SK-N-SH (cell line): ENCODE measurements around the gene COG3. TPM values are rescaled to one million over a fixed set of nuclear protein-coding genes. Genes with fewer than 3 reads are reported as not detected.
A peak's percentile ranks its signal among the peaks of the same experiment; 100 is the strongest.

Experiments
- CTCF ChIA-PET: fragments of 300-600, 350-600 bp; formaldehyde crosslinking; extraction: SDS; loops from one replicate; lab custom pipeline; 2021; lab: Yijun Ruan, JAX
- POLR2A ChIA-PET: fragments of 350-600 bp; sonication (Branson Sonifier 250); formaldehyde crosslinking; extraction: SDS; loops from one replicate; lab custom pipeline; 2020; ENCODE audit warnings: antibody characterized with exemption, inconsistent platforms; lab: Yijun Ruan, JAX
- DNase-seq: peaks from one replicate; pipeline ENCODE4 v3.0.0; 2012
- H2AFZ ChIP-seq: fragments of 200-600 bp; sonication (generic); 2 replicates; pipeline ENCODE4 v1.8.1; 2016; ENCODE audit warnings: antibody characterized with exemption, mild to moderate bottlenecking, low read depth
- H3F3A ChIP-seq: fragments of 200-600 bp; sonication (generic); replicated peaks from 2 replicates; pipeline ENCODE3; 2016; ENCODE audit warnings: antibody characterized with exemption, mild to moderate bottlenecking; ENCODE audit not compliant: insufficient read depth
- H3K27ac ChIP-seq, 2 experiments: fragments of 200-500 bp in 1 of 2; fragments of 200-600 bp in 1 of 2; sonication (Bioruptor generic) in 1 of 2; sonication (generic), shearing (Covaris generic) in 1 of 2; 2 replicates each; pipeline versions ENCODE4 v1.5.1 to v1.6.1; 2014 to 2016; ENCODE audit warnings: low read depth in 2 of 2, inconsistent platforms in 1 of 2, low read length in 1 of 2, mild to moderate bottlenecking in 1 of 2, mixed read lengths in 1 of 2
- H3K27me3 ChIP-seq: fragments of 200-600 bp; sonication (generic), shearing (Covaris generic); 2 replicates; pipeline ENCODE4 v1.6.1; 2016; ENCODE audit warnings: mixed run types; ENCODE audit not compliant: insufficient read depth
- H3K36me3 ChIP-seq, 2 experiments: fragments of 200-500 bp in 1 of 2; fragments of 200-600 bp in 1 of 2; sonication (Bioruptor generic) in 1 of 2; sonication (generic) in 1 of 2; replicated peaks in 1 of 2; 2 replicates each; pipeline versions ENCODE3 to v1.5.1; 2014 to 2016; ENCODE audit warnings: low read length in 1 of 2, mild to moderate bottlenecking in 1 of 2; ENCODE audit not compliant: insufficient read depth in 2 of 2, control insufficient read depth in 1 of 2
- H3K4me1 ChIP-seq, 2 experiments: fragments of 200-500 bp in 1 of 2; fragments of 200-600 bp in 1 of 2; sonication (Bioruptor generic) in 1 of 2; sonication (generic), shearing (Covaris generic) in 1 of 2; 2 replicates each; pipeline versions ENCODE4 v1.5.1 to v1.6.1; 2014 to 2016; ENCODE audit warnings: low read depth in 1 of 2, low read length in 1 of 2, mixed run types in 1 of 2; ENCODE audit not compliant: insufficient read depth in 2 of 2, control insufficient read depth in 1 of 2
- H3K4me2 ChIP-seq: fragments of 200-600 bp; sonication (generic), shearing (Covaris generic); 2 replicates; pipeline ENCODE4 v1.6.1; 2017; ENCODE audit warnings: mixed run types
- H3K4me3 ChIP-seq, 2 experiments: fragments of 200-500 bp in 1 of 2; fragments of 200-600 bp in 1 of 2; sonication (Bioruptor generic) in 1 of 2; sonication (generic), shearing (Covaris generic) in 1 of 2; 2 replicates each; pipeline versions ENCODE4 v1.5.1 to v1.8.1; 2014 to 2016; ENCODE audit warnings: low read depth in 2 of 2, inconsistent platforms in 1 of 2, low read length in 1 of 2, mild to moderate bottlenecking in 1 of 2, mixed read lengths in 1 of 2, moderate library complexity in 1 of 2
- H3K79me2 ChIP-seq: fragments of 200-600 bp; sonication (generic); 2 replicates; pipeline ENCODE4 v1.8.1; 2017; ENCODE audit warnings: mild to moderate bottlenecking; ENCODE audit not compliant: insufficient read depth
- H3K9ac ChIP-seq: fragments of 200-600 bp; sonication (generic); 2 replicates; pipeline ENCODE4 v1.6.1; 2017; ENCODE audit warnings: mixed run types
- H3K9me2 ChIP-seq: fragments of 200-600 bp; sonication (generic); 2 replicates; pipeline ENCODE4 v1.6.1; 2017; ENCODE audit warnings: mixed run types
- H3K9me3 ChIP-seq: fragments of 200-600 bp; sonication (generic); 2 replicates; pipeline ENCODE4 v1.6.1; 2017; ENCODE audit warnings: mixed run types, mild to moderate bottlenecking, moderate library complexity
- H4K20me1 ChIP-seq: fragments of 200-600 bp; sonication (generic); 2 replicates; pipeline ENCODE4 v1.6.1; 2017; ENCODE audit warnings: mild to moderate bottlenecking, mixed run types; ENCODE audit not compliant: insufficient read depth
- CHD2 ChIP-seq: fragments of 150-350 bp; IDR thresholded peaks from 2 replicates; pipeline ENCODE4 v1.6.1; 2018; ENCODE audit warnings: low read length; ENCODE audit not compliant: partially characterized antibody
- EP300 ChIP-seq, 2 experiments: IDR thresholded peaks; 2 replicates each; pipeline versions ENCODE4 v1.4.0 to v1.6.1; 2012; ENCODE audit warnings: borderline replicate concordance in 1 of 2, low read depth in 1 of 2, low read length in 1 of 2
- FOXM1 ChIP-seq: IDR thresholded peaks from 2 replicates; pipeline ENCODE4 v1.4.0; 2012; ENCODE audit warnings: low read depth, mild to moderate bottlenecking
- GABPA ChIP-seq: IDR thresholded peaks from 2 replicates; pipeline ENCODE4 v1.4.0; 2012; ENCODE audit warnings: low read depth, mild to moderate bottlenecking
- RAD21 ChIP-seq: IDR thresholded peaks from 2 replicates; pipeline ENCODE4 v1.6.1; 2012; ENCODE audit warnings: mild to moderate bottlenecking, low read length
- TAF1 ChIP-seq: IDR thresholded peaks from 2 replicates; pipeline ENCODE4 v1.6.1; 2012; ENCODE audit warnings: low read depth, mild to moderate bottlenecking, low read length, moderate library complexity, borderline replicate concordance
- WGBS: methylation state at CpG from one replicate; pipeline ENCODE4 v1.1.6; 2017; ENCODE audit warnings: low lambda C conversion rate; 5-methylcytosine and 5-hydroxymethylcytosine counted together
- polyA plus RNA-seq, 3 experiments: library from polyadenylated mRNA; depleted of rRNA; stranded (reverse); fragments of >200 nt; gene quantifications; 2 replicates each; pipeline ENCODE4 v1.2.3, GENCODE V29; 2012
- TF ChIP-seq, protein P1 (sequence below): IDR thresholded peaks from 2 replicates; pipeline ENCODE4 v1.4.0; 2012; ENCODE audit warnings: low read depth
- TF ChIP-seq, protein P2 (sequence below): IDR thresholded peaks from 2 replicates; pipeline ENCODE4 v1.4.0; 2012; ENCODE audit warnings: low read depth, borderline replicate concordance
- TF ChIP-seq, protein P3 (sequence below): IDR thresholded peaks from 2 replicates; pipeline ENCODE4; 2012

The COG3 gene
- polyA plus RNA-seq, 1 of the 3 experiments (the other 2 are of a cell fraction), result 25.6 TPM

DNA sequence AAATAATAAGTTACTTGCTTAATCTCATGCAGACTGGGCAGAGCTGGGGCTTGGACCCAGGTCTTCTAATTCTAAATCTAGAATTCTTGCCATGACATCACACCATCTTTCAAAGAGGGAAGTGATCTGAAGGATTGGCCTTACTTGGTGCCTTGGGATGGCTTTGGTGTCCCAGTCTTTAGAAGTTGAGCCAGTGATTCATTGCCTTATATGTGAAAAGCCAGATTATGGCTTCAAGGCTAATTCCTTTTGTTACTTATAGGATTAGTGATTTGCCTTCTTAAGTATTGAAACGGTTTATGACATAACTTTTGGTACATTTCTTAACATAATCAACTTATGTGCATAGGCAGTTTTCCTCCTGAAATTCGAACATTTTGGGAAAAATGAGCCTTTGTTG lies 14.9 kb downstream of the COG3 start:
- TF ChIP-seq, protein P1, sequence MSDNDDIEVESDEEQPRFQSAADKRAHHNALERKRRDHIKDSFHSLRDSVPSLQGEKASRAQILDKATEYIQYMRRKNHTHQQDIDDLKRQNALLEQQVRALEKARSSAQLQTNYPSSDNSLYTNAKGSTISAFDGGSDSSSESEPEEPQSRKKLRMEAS, result no peak
- TF ChIP-seq RAD21, result no peak
- TF ChIP-seq CHD2, result no peak
- no peak for TF ChIP-seq TAF1
- TF ChIP-seq, protein P2, sequence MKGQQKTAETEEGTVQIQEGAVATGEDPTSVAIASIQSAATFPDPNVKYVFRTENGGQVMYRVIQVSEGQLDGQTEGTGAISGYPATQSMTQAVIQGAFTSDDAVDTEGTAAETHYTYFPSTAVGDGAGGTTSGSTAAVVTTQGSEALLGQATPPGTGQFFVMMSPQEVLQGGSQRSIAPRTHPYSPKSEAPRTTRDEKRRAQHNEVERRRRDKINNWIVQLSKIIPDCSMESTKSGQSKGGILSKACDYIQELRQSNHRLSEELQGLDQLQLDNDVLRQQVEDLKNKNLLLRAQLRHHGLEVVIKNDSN, result no peak
- TF ChIP-seq, all 33 proteins: peak for 0
- peaks cover 0 to 17% of the 10 kb centered on the region in 2 experiments; a peak in 2 of 4 replicates for H3K4me1 ChIP-seq
- peaks cover 74% of the 10 kb centered on the region for H3K79me2 ChIP-seq
- H3K4me2 ChIP-seq, result no peak overlapping the region
- no peak overlapping the region for H2AFZ ChIP-seq
- no peaks in the 10 kb centered on the region for H3K9me3 ChIP-seq
- no peak overlapping the region for H3K4me3 ChIP-seq
- H3K27me3 ChIP-seq, result no peaks in the 10 kb centered on the region
- POLR2A ChIA-PET, result no interaction called here
- no peak for DNase-seq
- no peaks in the 10 kb centered on the region for H3K9me2 ChIP-seq
- H3K27ac ChIP-seq, result no peak overlapping the region
- peaks cover 10% of the 10 kb centered on the region for H4K20me1 ChIP-seq
- H3K9ac ChIP-seq, result no peak overlapping the region
- H3F3A ChIP-seq, result peaks cover 20% of the 10 kb centered on the region
- H3K36me3 ChIP-seq, result peaks cover 51 to 60% of the 10 kb centered on the region in 2 experiments
- CTCF ChIA-PET, result no interaction called here
- 95% methylated on average over 2 of the region's 2 CpGs for WGBS

DNA sequence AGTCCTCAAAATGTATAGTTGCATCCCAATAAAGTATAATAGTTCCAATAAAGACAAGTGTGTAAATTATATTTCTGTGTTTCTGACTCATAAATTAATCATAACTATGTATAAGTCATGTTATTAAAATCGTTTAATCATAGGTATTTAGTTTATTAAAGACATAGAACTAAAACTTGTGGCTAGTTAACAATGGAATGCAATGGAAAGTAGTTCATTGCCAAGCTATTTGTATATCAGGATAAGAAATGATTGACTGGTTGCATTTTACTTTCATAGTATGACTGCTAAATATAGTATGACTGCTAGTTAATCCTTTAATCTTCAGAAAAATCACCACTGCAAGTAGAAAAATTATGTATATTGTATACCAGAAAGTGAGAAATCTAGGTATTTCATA lies 16.9 kb downstream of the COG3 start:
- no peak overlapping the region for H3K4me3 ChIP-seq
- H3F3A ChIP-seq, result peaks cover 20% of the 10 kb centered on the region
- H3K9me2 ChIP-seq, result no peaks in the 10 kb centered on the region
- no peak overlapping the region for H2AFZ ChIP-seq
- H3K79me2 ChIP-seq, result peaks cover 54% of the 10 kb centered on the region
- no peaks in the 10 kb centered on the region for H4K20me1 ChIP-seq
- ChIA-PET POLR2A (no interaction called here), CTCF (interaction anchor here (1.2 kb wide), 1 partner anchor 30 kb away, joined by 3 read pairs; no protein-coding TSS in a partner anchor)
- peak overlapping the region in 1 of 2 experiments; percentile 61; a peak in 2 of 4 replicates for H3K27ac ChIP-seq
- H3K4me2 ChIP-seq, result no peak overlapping the region; the same call in 1 of the 2 replicates
- no peaks in the 10 kb centered on the region for H3K27me3 ChIP-seq
- WGBS, result 22% methylated on average over 1 of the region's 1 CpG
- no peaks in the 10 kb centered on the region for H3K9me3 ChIP-seq
- H3K9ac ChIP-seq, result no peak overlapping the region
- TF ChIP-seq GABPA, result no peak
- TF ChIP-seq EP300 (IDR thresholded peaks at IDR 0.05; ENCODE audit: borderline replicate concordance in 1 of 2, low read depth in 1 of 2, low read length in 1 of 2), result no peak
- no peak for TF ChIP-seq FOXM1
- TF ChIP-seq, protein P3, sequence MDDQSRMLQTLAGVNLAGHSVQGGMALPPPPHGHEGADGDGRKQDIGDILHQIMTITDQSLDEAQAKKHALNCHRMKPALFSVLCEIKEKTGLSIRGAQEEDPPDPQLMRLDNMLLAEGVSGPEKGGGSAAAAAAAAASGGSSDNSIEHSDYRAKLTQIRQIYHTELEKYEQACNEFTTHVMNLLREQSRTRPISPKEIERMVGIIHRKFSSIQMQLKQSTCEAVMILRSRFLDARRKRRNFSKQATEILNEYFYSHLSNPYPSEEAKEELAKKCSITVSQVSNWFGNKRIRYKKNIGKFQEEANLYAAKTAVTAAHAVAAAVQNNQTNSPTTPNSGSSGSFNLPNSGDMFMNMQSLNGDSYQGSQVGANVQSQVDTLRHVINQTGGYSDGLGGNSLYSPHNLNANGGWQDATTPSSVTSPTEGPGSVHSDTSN, result peak; percentile 33; the same call in 1 of the 2 replicates
- no peak for DNase-seq
- peaks cover 0 to 17% of the 10 kb centered on the region in 2 experiments; a peak in 2 of 4 replicates for H3K4me1 ChIP-seq
- peaks cover 48 to 60% of the 10 kb centered on the region in 2 experiments for H3K36me3 ChIP-seq
